ENCODE data around the gene TRIM31.

The TRIM31 gene

DNA sequence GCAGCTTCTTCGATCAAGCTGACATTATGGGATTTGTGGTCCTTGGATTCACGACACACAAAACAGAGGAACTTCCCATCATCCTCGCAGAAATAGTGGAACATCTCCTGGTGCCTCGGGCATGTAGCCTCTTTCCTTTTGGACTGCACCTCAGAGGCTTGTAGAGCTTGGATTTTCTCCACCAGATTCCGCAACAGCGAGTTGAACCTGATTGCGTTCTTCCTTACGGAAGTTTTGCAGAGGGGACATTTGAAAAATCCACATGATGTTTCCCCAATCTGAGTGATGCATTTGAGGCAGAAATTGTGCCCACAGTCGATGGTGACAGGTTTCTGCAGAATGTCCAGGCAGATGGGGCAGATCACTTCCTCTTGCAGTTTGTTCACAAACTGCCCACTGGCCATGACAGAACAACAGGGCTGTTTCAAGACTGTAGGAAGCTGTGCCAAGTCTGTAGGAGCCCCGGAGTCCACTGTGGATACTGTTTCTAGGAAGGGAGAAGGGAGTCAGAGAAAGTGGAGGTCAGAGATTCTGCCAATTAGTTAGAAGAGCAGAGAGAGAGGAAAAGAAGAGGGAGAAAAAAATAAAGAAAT is 392 bp downstream of the TRIM31 start:
- DNase-seq, result no peak

DNA sequence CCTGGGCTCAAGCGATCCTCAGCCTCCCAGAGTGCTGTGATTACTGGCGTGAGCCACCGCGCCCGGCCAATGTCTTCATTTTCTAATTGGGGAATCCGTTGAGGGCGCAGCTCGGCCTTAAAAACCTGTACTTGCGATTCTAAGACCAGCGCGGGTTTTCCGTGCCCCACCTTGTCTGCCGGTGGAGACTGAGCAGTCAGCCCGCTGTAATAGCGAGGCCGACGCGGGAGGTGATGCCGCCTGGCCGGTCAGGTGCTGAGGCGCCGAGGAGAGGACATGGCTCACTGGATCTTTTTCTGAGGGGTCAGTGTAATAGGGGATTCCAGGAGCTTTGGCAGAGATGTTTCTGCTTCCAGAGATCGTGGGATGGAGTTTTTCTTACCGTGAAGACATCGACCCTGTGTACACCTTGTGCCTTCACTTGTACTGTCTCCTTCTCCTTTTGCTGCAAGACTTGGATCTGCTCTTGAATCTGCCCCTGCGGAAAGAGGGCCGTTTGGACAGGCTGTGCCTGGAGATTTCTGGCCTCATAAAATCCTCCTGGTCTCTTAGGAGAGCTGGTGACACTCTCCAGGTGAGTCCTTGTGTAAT is 1.5 kb downstream of the TRIM31 start:
- no peak for DNase-seq

DNA sequence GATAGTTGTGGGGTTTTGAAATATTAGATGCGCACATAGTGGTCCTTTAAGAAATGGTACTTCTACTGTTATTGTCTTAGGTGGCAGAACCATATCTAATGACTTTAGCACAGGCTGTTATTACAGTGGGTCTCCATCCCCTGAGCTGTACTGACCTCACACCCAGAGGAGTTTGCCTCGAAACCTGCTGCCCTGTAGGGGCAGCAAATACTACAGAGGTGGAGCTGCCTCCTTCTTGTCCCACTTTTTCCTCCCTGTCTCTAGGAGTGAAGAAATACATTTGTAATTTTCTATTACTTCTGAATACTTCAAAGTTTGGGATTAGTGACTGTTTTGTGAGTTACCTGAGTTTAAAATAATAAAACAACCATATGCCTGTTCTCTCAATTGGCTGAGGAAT is 8.2 kb downstream of the TRIM31 start:
- no peak for DNase-seq

DNA sequence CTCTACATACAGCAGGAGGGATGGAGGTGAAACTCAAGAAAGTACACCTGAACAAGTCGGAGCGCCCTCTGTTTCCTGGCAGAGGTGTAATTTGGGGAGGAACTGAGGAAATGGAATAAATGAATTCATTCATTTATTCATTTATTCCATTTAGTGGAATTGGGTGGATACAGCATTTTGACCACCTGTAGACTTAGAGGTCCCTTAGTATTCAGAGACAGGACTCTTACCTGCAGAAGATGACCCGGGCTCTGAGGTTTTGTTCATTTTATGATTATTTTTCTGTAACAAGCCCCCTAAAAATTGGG is 9.1 kb downstream of the TRIM31 start:
- no peak for DNase-seq

DNA sequence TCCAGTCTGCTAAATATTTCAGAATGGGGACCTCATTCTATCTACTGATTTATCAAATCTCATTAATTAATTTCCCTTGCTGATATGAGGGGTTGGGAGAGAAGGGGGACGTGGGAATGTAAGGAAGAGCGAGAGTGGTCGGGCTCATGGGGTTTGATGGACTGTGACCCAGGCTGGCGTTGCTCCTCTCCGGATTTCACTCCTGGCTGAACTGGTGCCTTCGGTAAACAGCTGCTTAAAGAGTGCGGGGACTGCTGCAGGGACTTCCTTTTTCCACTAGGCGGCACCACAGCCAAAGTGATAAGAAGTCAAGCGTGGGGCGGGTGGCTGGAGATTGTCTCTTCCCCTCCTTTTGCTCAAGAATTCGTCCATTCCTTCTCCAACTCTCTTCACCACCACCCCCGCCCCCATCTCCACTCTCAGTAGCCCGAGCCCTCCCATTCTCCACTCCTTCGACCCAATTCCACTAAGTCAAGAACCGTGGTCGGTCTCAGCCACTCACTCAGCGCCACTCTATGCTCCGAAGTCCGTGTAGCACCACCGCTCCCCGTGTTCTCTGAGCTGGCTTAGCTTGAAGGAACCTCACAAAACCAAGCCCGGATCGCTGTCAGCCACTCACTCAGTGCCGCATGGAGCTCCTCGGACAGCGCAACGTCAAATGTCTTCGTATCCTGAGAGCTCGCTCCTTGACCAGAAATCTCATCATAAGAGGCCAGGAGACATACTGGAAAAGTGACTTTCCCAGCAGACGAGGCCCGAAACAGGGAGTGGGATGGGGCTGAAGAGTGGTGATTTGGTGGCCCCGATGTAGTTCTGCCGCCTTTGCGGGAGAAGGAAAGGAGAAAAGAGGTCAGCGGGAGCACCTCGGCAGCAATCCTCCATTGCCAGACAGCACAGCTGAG is 9.7 kb downstream of the TRIM31 start:
- DNase-seq, result peak; percentile 80 to 87

DNA sequence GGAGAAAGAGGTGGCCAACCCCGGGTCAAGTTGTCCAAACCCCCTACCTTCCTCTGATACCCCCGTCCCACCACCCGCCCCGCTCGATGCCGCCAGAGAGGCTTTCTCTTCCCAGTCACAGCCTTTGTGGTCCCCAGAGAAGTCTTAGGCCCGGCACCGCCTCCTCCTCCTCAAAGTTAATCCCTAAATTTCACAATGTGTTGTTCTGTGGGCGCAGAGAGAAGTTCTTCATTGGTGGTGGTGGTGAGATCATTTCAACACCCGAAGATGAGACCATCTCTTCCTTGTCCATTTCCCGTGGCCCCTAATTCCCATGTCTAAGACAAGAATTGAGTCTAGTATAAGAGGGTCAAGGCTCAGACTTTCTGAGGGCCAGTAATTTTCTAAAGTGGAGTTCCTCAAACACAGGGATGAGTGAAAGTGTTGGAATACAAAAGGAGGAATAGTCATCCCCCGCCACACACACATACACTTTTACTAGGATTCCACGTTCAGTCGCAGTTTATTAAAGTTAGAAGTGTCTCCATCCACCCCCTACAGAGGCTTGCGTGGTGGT is 10.4 kb downstream of the TRIM31 start:
- peak in 1 of 2 donors; percentile 11 for DNase-seq

DNA sequence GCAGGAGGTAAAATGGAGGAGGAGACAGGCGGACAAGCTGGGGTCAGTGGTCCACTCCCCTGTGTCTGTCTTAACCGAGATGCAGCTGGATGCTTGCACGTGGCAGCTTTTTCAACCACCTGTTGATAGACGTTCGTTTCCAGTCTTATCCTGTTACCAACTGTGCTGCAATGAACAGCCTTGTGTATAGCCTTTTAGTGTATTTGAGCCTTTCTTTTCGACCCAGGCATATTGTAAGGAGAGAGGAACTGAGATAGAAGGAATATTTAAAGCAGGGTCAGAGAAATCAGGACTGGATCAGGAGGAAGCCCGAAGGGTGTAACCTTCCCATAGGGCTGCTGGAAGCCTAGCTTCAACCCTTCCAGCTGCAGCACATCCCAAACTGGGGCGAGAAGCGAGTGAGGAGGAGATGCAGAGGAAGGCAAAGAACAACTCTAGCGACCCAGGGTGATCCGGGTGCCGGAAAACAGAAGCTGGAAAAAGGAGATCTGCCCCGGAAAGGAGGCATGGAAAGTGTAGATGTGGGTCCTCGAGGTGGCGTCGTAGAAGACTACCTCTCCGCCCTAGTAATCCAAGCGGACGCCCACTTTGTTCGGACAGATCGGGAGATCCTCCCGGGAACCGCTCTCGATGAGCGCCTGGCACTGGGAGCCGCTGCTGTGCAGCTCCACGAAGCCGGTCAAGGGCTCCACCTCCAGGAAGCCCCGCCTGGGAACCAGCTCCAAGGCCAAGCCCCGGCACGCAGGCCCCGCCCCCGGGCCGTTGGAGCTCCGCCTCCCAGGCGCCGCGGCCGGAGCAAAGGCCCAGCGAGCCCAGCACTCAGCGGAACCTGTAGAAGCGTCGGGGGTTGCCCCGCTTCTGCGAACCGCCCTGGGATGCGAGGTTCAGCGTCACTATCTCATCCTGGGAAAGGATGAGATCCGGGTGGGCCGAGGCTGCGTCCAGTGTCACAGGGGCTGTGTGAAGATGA is 11.2 kb downstream of the TRIM31 start:
- DNase-seq, result peak; percentile 52 to 69

DNA sequence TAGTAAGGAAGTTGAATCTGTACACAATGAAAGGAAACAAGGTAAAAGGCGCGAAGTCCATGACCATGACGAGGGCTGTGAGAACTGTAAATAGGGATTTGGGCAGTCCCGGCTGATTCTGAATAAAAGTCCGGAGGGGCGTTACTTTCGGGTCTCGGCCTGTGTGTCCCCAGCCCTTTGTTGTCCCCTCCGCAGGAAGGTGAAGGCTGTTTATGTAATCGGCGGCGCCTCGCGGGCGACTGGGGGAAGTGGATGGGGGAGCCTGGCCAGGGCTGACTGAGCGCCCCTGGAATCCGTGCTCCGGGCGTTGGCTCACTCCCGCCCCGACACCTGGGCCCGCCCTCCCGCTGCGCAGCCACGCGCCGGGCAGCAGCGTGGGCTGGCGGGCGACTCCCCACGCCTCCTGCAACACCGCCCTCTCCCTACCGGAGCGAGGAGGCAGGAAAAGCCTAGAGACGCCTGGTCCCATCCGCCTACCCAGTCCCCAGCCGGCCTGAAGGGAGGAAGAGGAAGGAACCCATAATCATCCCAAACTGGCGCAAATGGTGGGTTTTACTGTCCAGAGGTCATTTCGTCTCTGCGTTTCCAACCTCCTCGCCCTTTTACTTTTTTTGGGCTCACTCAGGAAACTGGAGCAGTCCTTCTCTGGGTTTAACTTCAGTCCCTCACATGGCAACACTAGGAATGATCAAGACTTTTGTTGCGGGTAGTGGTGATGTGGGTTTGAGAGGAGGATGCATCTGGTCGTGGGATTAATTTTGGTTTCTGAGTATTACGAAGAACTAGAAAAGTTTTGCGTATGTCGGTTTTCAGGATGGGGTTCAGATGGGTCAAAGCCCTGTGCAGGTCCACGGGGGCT is 12.1 kb downstream of the TRIM31 start:
- DNase-seq, result peak in 1 of 2 donors; percentile 9

DNA sequence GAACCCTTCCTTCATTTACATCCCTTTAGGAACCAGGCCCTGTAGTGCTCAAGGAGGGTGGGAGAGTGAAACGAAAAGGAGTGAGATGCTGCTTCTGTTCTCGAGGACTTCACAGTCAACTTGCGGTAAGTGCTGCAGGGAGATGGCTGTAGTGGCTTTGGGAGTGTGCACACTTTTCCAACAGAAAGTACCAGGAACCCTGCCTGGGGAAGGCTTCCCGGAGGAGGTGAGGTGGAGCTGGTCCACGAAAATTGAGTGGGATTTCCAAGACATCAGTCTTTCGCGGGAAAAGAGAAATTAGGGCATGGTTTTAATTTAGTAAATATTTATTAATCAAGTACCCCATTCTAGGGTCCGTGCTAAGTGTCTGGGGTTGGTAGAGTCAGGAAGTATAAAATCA is 12.7 kb downstream of the TRIM31 start:
- DNase-seq, result no peak

DNA sequence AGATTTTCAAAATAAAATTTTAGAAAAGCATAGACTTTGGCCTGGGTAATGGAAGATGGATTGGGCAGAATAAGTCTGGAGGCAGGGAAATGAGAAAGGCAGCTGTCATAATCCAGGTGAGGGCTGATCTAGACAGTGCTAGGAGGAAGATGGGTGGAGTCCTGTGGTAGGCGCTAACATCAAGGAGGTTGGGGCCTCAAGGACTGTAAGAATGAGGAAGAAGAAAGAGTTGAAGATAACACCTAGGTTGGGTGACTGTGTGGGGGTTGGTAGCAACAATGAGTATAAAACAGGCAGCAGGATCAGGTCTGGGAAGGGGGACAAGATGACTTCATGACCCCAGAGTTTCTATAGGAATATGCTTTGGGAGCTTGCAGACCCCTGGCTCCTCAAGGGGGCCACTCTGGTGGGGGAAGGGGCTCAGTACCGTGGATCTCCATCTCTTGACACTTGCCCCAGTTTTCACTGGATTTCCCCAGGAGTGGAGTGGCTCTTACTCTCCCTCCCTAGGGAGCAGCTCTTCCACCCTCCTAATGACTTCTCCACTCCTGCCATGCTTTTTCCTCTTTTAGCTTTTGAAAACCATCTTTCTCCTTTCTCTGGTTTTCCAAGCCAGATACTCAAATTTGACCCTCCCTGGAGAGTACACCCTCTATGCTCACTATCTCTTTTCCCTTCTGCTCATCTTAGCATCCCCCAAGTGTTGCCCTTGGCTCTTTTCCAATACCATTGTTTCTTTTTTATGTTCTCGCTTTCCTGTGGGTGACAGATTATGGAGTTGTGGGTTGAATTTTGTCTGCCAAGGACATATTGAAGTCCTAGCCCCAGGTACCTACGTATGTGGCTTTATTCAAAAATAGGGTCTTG is 14.8 kb downstream of the TRIM31 start:
- no peak for DNase-seq

DNA sequence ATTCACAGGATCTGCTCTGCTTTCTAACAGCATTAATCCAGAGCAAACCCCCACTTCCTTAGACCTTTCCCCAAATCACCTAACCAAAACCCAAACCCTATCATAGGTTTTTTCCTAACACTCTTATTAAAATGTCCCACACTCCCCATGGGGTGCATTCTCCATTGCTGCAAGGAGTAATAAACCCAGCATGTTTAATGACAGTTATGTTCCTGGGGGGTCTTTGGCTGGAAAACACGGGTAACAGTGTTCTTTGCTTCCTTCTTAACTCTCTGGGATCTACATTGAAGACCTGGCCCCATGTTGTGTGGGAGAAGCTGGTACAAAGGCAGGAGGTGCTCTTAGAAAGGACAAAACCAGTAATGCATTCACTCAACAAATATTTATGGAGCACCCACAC is 16.1 kb downstream of the TRIM31 start:
- DNase-seq, result no peak

DNA sequence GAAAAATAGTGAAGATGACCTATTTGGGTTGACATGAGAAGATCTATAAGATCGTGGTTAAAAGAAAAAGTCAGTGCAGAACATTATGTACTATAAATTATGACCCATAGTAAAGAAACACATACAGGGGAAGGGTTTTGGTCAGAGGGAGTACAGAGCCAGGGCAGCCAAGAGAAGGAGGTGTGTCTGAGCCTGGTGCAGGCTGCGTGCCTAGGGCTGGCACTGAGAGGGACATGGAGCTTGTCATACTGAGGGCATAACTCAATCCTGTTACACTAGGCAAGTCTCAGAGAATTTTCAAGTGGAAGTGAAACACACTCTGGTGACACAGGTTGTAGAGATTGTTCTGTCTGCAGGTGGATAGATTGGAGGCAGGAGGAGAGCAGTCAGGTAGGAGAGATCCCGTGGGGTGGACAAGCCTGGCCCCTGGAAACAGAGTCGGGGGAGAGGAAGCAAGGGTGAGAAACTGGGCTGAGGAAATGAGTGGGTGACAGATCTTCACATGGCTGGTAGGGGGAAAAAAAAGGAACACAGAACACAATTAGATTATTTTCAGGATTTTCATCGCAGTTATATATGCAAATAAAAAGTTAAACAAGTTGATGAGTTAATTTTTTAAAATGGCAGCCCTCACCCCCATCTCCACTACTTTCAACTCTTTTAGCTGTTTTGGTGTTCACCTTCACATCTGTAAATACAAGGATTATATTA is 18.8 kb downstream of the TRIM31 start:
- DNase-seq, result no peak

DNA sequence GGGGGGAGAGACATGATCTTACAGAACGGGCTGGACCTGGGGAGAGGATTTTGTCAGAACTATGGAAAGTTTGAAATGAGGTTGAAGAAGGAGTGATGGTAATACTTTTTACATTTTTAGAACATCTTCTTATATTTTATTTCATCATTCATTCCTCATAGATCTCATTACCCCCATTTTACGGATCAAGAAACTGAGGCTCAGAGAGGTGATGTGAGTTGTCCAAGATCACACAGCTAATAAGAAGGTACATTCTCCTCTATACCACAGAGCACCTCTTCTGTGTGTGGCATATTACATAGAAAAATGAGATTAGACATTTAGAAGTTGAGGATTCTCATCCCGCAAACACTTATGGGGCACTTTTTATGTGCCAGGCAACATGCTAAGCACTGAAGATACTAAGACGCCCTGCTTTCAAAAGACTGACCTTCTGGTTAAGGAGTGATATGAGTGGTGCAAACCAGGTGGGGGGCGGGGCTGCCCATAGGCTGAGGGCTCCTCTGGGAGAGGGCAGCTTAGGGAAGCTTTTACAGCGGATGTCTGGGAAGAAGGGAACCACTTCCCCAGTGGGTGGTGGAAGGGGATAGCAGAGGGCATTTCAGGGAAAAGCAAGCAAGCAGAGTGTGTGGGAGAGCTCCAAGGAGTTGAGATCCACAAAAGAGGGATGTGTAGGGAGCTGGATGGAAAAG is 19.9 kb downstream of the TRIM31 start:
- DNase-seq, result no peak

DNA sequence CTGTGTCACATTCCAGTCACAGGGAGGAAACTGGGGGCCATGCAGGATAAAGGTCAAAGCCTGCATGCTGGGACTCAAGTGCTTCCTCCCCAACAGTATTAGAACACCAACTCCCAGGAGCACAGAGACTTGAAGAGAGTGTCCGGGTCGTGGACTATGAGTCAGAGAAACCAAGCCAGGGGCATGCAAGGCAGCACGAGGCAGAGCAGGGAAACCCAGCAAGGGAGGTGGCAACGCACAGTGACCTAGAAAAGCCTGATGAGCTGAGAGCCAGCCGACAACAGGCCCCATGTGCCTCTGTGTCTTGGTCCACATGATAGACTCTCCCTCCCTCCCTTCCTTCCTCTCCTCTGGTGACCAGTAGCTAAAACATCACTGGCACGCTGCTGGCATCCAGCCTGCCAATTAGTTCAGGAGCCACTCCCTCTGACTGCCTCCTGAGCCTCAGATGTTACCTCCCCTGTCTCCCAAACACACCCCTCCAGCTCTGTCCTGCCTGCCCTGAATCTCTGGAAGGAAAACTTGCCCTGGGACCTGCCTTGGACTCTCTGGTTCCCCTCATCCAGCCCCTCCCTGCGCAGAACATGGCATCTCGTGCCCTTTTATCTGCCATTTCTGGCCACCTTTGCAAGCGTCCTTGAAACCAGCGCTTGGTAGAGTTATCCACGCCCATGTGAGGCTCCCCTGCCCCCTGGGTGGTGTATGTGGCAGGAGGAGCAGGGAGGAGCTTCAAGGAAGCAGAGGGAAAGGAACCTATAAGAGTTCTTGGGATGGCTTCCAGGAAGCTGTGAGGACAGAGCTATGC is 21.1 kb downstream of the TRIM31 start:
- no peak for DNase-seq

DNA sequence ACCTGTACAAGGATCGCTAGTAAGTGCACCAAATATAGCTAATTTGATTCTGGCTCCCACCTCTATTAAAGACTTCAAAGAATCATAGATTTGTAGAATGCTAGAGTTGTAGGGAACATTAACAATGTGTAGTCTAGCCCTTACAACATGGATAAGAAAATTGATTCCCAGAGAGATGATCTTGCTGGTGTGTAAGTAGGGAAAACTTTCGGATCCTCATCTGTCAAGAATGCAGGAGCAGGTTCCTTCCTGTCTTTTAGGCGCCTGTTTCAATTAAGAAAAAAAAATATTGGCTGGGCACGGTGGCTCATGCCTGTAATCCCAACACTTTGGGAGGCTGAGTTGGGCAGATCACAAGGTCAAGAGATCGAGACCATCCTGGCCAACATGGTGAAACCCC is 25.0 kb downstream of the TRIM31 start:
- no peak for DNase-seq

DNA sequence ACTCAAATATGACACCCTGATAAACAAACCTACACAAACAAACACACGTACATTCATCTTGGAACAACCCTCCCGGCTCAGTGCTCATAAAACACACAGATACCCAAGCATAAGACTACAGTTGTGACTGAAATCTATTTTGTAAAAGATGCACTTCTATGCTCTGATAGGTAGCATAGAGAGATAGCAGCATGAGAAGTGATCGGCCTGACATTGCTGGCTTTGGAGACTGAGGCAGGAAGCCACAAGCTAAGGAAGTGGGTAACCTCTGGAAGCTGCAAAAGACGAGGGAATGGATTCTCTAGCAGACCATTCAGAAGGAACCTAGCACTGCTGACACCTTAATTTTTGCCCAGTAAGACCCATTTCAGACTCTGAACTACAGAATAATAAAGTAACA is 35.7 kb downstream of the TRIM31 start:
- DNase-seq, result no peak

DNA sequence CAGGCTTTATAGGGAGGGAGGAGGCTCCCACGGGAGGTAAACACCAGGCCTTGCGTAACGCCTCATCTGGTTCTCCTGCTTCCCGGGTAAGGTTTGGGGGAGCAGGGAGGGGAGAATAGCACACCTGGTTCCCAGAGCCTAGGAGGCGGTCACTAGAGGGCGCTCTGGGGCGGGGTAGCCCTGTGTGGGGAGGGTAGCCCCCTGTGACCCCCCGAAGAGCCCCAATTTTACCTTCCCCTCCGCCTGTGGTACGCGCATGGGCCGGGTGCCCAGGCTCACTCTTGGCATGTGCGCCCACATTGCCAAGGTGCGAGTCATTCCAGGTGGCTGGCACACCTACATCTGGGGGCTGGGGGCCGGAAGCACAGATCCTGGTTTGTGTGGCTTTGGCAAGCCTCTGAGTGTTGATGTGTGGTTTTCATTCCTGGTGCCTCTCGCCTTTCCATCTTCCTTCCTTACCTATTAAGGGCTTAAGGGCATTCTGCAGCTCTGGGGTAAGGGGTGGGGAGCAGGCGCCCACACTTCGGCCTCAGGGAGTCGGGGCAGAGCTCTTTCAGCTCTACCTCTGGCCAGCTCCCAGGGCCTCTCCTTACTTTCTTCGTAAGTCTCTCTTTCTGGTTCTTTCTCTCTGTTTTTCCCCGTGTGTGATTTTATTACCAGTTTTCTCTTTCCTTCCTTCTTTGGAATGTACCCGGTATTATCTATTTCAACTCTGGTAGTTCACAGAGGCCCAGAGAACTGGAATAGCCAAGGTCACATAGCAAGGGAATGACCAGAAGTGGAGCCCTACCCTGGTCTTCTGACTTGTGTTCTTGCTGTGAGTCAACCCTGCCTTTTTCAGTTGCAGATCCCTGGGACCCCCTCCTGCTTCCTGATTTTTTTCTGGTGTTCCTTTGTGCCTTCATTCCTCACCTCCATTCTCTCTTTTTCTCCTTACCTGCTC is 36.8 kb downstream of the TRIM31 start:
- no peak for DNase-seq
